Smooth muscle cell of the umbilical artery (primary cell): ENCODE measurements around the gene PSMD1. TPM values are rescaled to one million over a fixed set of nuclear protein-coding genes. Genes with fewer than 3 reads are reported as not detected.

ENCODE experiments used
- total RNA-seq: library from RNA; depleted of rRNA; stranded (reverse); fragments of >200 nt; gene quantifications from 2 replicates; pipeline ENCODE4 v1.2.3, GENCODE V29; 2014

Gene PSMD1
- total RNA-seq: 162 and 186 TPM in 2 replicates

GRCh38 chr2:231056453-231057416 lies at the start of gene PSMD1:
Gene PSMD1 (plus strand): TSS chr2:231056867. CDS start chr2:231057026, 159 bp downstream.

GRCh38 chr2:231037202-231037730 lies 19.4 kb upstream of the PSMD1 start, which contains the start of gene C2orf72:
Gene C2orf72 (plus strand): TSS chr2:231037523. CDS start chr2:231037566, 43 bp downstream.

GRCh38 chr2:231124838-231125568 lies 68.3 kb downstream of the PSMD1 start, which contains the start of gene HTR2B:
Gene HTR2B (minus strand): TSS chr2:231125042. CDS start chr2:231123764, 1,278 bp downstream.

GRCh38 chr2:231198291-231199173 lies 141.9 kb downstream of the PSMD1 start, which contains the start of gene ARMC9:
Gene ARMC9 (plus strand): TSS chr2:231198631. CDS start chr2:231206239, 7,608 bp downstream.

Other genes with a start within 250 kb of the PSMD1 start
- 65.6 and 164 TPM in 2 replicates for gene ITM2C, start 191.9 kb upstream of the PSMD1 start, total RNA-seq
- not detected in 2 replicates for gene GPR55, start 131.6 kb upstream of the PSMD1 start, total RNA-seq
- not detected in 2 replicates for gene SPATA3, start 60.7 kb upstream of the PSMD1 start, total RNA-seq
- 1.1 and 1.2 TPM in 2 replicates for gene C2orf72, start 19.3 kb upstream of the PSMD1 start, total RNA-seq
- 0.51 and 2.1 TPM in 2 replicates for gene HTR2B, start 68.2 kb downstream of the PSMD1 start, total RNA-seq
- 81.4 and 153 TPM in 2 replicates for gene ARMC9, start 141.8 kb downstream of the PSMD1 start, total RNA-seq